NCI-H345 treated with DMSO at 0.1 percent for 48 hours (cell line): ENCODE measurements around the gene MAGI2.
"Not testable (repeated sequence)": the region's sequence is repeated elsewhere in the genome, so short reads cannot be mapped to it uniquely, and the experiment has no call there.

Source experiments
- DNase-seq: peaks from one replicate; lab custom pipeline; 2025; ENCODE audit not compliant: unreplicated experiment; lab: John Stamatoyannopoulos, UW

The MAGI2 gene

DNA sequence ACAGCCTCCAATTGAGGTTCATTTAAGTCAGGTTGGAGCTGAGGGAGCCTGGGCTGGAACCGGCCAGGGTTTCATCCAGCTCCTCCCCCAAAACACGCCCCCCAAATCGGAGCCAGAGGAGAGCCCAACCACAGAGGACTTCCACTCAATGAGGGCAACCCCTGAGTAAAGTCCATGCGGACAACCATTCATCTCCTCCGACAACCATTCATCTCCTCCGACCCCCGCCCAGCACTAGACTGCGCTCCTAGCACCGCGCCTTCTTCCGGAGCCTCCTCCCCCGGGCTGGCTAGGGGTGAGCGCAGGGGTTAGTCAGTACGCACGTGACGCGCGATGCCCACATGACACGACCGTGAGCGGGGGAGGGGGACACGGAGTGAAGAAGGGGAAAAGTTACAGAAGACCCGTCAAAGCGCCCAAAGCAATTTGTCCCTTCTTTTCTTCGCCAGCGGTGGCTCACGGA lies 1.4 kb downstream of the MAGI2 start:
- DNase-seq, result peak; percentile 48

- DNase-seq, result no peak
Observed at GRCh38 chr7:79451580-79451979, 1.9 kb downstream of the MAGI2 start.

- DNase-seq, result not testable (repeated sequence)
Observed at GRCh38 chr7:79442766-79443165, 10.7 kb downstream of the MAGI2 start.

GRCh38 chr7:79436378-79436777 lies 17.1 kb downstream of the MAGI2 start:
- DNase-seq, result no peak

DNA sequence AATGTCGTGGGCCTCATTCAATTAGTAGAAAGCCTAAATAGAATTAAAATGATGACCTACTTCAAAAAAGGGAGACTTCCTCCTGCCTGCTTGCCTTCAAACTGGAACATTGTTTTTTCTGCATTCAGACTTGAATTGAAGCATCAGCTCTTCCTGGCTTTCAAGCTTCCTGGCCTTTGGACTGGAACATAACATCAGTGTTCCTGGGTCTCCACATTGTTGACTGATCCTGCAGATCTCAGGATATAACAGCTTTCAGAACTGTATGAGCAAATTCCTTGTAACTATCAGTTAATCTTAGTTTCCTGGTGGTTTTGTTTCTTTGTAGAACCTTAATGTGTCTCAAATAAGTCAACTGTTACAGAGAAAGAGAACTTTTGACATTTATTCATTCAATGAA lies 18.6 kb downstream of the MAGI2 start:
- no peak for DNase-seq

DNA sequence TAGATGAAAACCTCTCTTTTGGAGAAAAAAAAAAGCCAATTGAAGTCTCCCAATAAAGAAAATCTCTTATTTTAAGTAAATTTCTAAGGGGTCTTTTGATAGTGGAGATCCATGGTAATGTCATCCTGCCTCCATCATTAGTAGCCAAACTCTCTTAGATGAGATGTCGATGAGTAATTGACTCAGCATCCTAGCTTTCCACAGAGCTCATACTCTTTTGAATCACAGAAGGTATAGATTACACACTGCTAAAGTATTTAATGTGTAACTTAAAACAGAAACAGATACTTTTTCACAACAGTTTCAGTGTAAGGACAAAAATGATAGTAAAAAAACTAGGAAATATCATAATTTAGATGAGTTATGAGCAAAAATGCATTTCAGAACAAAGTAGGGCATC lies 19.4 kb downstream of the MAGI2 start:
- no peak for DNase-seq

DNA sequence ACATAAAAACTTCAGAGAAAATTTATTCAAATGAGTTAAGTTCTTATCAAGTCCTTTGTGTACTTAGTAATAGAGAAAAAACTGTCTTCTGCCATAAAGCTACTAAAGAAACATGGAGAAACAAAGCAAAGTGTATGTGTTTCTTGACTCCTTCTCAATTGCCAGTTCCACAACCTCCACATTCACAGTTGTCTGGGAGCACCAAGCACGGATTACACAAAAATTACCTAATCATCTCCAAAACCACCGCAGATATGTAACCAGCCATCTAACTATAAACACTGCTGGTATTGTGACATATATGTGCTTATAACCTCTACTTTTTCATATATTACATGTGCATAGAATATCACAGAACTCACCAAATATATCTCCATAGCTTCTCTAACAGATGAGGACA lies 23.1 kb downstream of the MAGI2 start:
- no peak for DNase-seq

GRCh38 chr7:79425665-79426064 lies 27.8 kb downstream of the MAGI2 start:
- DNase-seq, result no peak

- no peak for DNase-seq
Observed at GRCh38 chr7:79421751-79422150, 31.7 kb downstream of the MAGI2 start.

GRCh38 chr7:79420464-79420863 lies 33.0 kb downstream of the MAGI2 start:
- DNase-seq, result no peak

DNA sequence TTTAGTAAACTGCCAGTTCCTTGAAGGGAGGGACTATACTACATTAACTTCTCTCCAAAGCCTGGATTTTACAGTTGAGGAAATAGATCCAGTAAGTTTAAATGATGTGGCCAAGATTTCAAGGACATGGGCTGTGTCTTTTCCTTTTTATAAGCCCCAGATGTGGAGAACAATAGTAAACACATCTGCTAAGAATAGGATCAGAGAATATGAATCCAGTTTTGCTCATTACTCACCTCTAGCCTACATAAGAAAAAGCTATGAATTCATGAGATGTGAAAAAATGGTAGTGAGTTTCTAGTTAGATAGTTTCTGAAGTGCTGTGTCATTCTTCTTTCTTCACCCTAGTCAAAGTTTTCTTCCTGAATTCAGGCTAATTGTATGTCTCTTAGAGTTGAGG lies 38.6 kb downstream of the MAGI2 start:
- DNase-seq, result no peak

DNA sequence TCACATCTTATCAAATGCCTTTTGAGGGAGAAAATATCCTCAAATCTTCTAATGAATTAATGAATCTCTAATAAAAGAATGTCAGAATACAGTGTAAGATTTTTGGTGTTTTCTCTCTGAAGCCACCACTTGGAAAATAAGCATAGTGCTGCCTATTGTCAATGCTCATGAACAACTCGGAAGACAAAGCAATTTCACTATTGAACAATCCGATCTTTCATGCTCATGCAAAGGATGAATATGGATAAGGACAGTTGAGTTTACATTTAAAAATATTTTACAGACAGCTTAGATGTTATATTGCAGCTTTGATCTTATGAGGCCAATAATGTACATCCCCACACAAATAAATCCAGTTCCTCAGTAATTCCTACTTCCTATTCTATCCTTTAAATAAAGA lies 40.6 kb downstream of the MAGI2 start:
- DNase-seq, result no peak

DNA sequence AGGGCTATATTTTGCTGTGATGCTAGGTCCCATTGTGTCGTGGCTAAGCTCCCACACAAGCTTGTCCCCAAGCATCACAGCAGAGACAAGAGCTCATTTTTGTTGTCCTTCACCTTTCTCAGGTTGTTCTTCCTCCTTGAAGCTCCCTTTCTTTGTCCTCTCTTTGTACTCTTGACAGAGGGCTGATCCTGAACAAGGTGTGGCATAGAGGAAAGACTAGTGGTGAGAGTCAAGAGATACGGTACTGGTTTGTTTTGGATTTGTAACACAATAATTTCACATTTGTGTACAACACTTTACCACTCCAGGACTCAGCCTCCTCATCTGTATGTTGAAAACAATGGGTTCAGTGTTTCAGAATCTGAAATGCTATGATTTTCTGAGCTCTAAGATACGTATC lies 41.0 kb downstream of the MAGI2 start:
- no peak for DNase-seq

GRCh38 chr7:79410345-79410744 lies 43.1 kb downstream of the MAGI2 start:
- DNase-seq, result no peak

GRCh38 chr7:79407351-79407750 lies 46.1 kb downstream of the MAGI2 start:
- DNase-seq, result no peak

GRCh38 chr7:79406371-79406770 lies 47.1 kb downstream of the MAGI2 start:
- no peak for DNase-seq

DNA sequence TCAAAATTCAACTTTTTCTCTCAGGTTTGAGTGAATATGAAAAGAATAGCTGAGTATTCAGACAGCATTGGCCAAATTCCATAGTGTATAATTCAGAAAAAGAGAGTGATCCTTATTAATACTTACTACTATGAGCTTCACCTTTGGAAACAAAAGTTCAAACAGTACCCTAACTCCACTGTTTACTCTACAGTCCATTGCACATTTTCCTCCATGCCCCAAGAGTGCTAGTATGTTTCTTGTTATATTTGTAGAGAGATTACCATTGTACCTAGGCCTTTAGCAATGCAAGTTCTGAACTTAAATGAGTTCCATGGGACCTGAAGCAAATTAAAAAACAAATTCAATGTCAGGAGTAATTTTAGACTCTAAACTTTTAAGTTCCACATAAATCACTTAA lies 48.1 kb downstream of the MAGI2 start:
- DNase-seq, result no peak

DNA sequence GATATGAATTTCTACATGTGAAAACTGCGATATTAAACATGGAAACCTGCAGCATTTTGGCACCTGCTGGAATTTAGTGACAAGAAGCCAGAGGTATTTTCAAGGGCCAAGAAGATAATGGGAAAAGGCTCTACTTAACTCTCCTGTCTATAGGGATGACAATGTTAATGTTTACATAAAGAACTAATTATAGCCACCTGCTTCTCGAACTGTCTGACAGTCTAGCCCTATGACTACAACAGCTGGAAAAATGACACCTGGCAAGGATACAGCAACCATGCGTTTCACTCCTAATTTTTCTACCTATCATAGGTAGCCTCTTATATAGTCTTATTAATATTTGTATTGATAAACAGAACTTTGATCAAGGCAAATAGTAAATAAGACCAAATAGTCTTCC lies 49.6 kb downstream of the MAGI2 start:
- DNase-seq, result peak; percentile 36

DNA sequence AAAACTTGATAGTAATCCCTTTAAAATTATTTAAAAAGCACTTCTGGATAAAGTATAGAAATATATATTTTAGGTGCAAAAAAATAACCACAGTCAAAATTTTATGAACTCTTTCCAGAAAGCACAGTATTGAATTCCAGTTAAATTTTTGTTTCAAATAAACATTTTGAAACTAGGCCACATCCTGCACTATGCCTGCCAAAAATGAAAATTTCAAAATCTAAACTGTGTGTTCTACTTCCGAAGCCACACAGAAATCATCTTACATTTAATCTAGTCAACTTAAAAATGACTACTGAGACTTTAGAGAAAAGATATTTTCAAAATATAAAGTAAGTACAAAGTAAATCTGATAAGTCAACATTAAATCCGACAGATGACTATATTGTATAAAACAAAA lies 50.0 kb downstream of the MAGI2 start:
- DNase-seq, result no peak

DNA sequence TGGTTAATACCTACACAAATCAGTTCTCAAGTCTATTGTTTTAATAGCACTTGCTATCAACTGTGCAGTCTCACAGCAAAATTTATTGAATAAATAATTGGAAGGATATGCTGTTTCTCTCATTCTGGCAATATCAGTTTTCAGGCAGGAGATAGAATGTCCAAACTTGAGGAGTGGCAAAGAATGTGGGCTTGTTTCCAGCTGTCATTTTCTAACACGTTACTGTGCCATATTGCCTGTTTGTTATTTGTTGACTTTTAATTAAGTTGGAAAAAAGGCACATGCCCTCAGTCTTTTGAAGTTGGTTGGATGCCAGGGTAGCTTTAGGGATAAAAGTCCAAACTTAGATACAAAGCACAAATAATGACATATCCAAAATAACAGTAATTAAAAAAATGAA lies 52.2 kb downstream of the MAGI2 start:
- DNase-seq, result no peak

DNA sequence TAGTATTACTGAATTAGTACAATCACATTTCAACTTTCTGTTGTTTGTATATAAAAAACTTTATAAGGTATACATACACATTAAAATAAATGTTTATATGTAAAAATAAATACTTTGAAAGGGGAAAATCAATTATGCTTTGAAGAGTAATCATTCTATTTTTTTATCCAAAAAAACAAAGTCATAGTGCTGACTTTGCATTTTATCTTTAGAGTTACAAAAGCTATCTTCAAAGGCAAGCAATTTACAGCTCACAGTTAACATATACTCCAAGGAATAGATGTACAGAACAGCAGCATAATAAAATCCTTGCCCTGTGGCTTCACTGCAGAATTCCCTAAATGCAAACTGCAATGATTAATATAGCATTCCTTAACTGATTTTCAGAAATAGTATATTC lies 53.2 kb downstream of the MAGI2 start:
- DNase-seq, result no peak

DNA sequence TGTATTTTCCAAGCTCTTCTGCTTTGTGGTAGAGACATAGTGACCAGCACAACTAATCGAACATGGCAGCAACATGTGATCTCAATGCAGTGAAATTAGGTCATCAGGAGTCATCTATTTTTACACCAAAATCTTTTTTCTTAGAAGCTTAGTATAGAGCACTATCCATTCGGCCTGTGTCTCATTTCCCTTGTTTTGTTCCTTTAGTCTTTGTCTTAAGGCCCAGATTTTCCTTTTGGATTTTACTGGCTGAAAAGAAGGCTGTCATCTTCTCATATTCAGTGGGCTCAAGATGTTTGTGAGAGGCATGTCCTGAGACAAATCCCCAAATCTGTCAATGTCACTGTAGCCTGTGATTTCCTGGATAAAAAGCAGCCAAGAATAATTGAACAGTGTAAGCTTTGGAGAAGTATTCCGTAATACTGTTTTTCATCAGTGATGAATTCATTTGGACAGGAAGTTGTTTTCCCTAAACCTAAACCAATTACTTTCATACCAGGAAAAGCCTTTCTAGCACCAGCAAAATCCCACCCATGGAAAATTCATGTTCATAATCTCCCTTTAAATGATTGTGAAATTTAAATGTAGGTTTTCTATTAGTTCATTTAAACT lies 55.2 kb downstream of the MAGI2 start:
- DNase-seq, result no peak

- DNase-seq, result no peak
Observed at GRCh38 chr7:79386688-79387422, 66.6 kb downstream of the MAGI2 start.
